ENCODE measurements around the gene IFIT2.

DNA sequence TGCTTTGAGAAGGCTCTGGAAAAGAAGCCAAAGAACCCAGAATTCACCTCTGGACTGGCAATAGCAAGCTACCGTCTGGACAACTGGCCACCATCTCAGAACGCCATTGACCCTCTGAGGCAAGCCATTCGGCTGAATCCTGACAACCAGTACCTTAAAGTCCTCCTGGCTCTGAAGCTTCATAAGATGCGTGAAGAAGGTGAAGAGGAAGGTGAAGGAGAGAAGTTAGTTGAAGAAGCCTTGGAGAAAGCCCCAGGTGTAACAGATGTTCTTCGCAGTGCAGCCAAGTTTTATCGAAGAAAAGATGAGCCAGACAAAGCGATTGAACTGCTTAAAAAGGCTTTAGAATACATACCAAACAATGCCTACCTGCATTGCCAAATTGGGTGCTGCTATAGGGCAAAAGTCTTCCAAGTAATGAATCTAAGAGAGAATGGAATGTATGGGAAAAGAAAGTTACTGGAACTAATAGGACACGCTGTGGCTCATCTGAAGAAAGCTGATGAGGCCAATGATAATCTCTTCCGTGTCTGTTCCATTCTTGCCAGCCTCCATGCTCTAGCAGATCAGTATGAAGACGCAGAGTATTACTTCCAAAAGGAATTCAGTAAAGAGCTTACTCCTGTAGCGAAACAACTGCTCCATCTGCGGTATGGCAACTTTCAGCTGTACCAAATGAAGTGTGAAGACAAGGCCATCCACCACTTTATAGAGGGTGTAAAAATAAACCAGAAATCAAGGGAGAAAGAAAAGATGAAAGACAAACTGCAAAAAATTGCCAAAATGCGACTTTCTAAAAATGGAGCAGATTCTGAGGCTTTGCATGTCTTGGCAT lies 4.8 kb downstream of the IFIT2 start:
- no peak for TF ChIP-seq CTCF (IDR thresholded peaks at IDR 0.05)
- no peak for TF ChIP-seq POLR2A (IDR thresholded peaks at IDR 0.05)

Measured in breast epithelium (tissue), 3 donors.